Measurements from ENCODE around the gene PSMC3IP. TPM values are rescaled to one million over a fixed set of nuclear protein-coding genes. Genes with fewer than 3 reads are reported as not detected.

Gene PSMC3IP
- polyA plus RNA-seq, 1 donor (not counting 4 experiments of a cell fraction or from before 2014, with no cell fraction given) = 7.7 TPM

DNA sequence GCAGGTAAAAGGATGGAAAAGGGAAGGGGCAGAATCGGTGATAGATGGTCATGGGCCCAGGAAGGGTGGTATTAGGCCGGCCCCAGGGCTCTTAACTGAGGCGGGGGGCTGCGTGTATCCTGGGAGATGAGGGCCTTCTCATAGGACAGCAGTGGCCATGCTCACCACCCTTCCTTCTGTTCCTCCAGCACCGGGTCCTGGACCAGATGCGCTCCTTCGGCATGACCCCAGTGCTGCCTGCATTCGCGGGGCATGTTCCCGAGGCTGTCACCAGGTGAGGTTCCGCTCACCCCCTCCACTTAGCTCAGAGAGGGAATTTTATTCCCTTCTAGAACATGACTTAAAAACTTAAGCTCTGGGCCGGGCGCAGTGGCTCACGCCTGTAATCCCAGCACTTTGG, 39.0 kb downstream of the PSMC3IP start:
- H2AFZ ChIP-seq (ENCODE audit: control insufficient read depth, low read length) = no peak overlapping the region
- no peak overlapping the region for H3K27ac ChIP-seq (ENCODE audit: control insufficient read depth, insufficient read depth, low read length)
- no peak overlapping the region for H3K4me2 ChIP-seq (ENCODE audit: control insufficient read depth, extremely low read depth, insufficient read depth, low read depth, low read length)
- H3K9ac ChIP-seq (ENCODE audit: control insufficient read depth, extremely low read depth, insufficient read depth, low read length) = no peak overlapping the region
- H3K4me1 ChIP-seq (ENCODE audit: control insufficient read depth, extremely low read depth, insufficient read depth, low read length) = peaks cover 20% of the 10 kb centered on the region
- H3K27me3 ChIP-seq (ENCODE audit: control insufficient read depth, extremely low read depth, insufficient read depth, low read length) = no peaks in the 10 kb centered on the region
- no peak for TF ChIP-seq EZH2 (IDR thresholded peaks at IDR 0.05; ENCODE audit: low read length)
- TF ChIP-seq, protein P1, sequence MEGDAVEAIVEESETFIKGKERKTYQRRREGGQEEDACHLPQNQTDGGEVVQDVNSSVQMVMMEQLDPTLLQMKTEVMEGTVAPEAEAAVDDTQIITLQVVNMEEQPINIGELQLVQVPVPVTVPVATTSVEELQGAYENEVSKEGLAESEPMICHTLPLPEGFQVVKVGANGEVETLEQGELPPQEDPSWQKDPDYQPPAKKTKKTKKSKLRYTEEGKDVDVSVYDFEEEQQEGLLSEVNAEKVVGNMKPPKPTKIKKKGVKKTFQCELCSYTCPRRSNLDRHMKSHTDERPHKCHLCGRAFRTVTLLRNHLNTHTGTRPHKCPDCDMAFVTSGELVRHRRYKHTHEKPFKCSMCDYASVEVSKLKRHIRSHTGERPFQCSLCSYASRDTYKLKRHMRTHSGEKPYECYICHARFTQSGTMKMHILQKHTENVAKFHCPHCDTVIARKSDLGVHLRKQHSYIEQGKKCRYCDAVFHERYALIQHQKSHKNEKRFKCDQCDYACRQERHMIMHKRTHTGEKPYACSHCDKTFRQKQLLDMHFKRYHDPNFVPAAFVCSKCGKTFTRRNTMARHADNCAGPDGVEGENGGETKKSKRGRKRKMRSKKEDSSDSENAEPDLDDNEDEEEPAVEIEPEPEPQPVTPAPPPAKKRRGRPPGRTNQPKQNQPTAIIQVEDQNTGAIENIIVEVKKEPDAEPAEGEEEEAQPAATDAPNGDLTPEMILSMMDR (optimal IDR thresholded peaks at IDR 0.05 in 1 of 3, IDR thresholded peaks at IDR 0.05 in 1 of 3, conservative IDR thresholded peaks at IDR 0.05 in 1 of 3; ENCODE audit: extremely low read depth in 1 of 3, insufficient read depth in 2 of 3, low read length in 3 of 3) = no peak
- peaks cover 5% of the 10 kb centered on the region for H3K79me2 ChIP-seq (ENCODE audit: control insufficient read depth, insufficient read depth, low read length)
- H4K20me1 ChIP-seq (ENCODE audit: control insufficient read depth, extremely low read depth, insufficient read depth, low read length) = no peaks in the 10 kb centered on the region
- H3K9me3 ChIP-seq (ENCODE audit: control insufficient read depth, low read depth, low read length) = no peaks in the 10 kb centered on the region
- FAIRE-seq = no peak
- DNase-seq (ENCODE audit: low read depth, low spot score) = no peak
- no peak overlapping the region for H3K4me3 ChIP-seq (ENCODE audit: control insufficient read depth in 2 of 3, extremely low read depth in 1 of 3, insufficient read depth in 2 of 3, low read depth in 1 of 3, low read length in 3 of 3)
- H3K9me1 ChIP-seq (ENCODE audit: control insufficient read depth, extremely low read depth, insufficient read depth, low read length) = no peaks in the 10 kb centered on the region
- H3K36me3 ChIP-seq (ENCODE audit: control insufficient read depth in 2 of 2, extremely low read depth in 1 of 2, insufficient read depth in 2 of 2, low read length in 2 of 2) = peaks cover 2 to 8% of the 10 kb centered on the region in 2 experiments
- dilution Hi-C loops (cut with MboI; ENCODE audit: extremely low pct_ligation_motif_present, low sequenced_read_pairs) = no loop called here

DNA sequence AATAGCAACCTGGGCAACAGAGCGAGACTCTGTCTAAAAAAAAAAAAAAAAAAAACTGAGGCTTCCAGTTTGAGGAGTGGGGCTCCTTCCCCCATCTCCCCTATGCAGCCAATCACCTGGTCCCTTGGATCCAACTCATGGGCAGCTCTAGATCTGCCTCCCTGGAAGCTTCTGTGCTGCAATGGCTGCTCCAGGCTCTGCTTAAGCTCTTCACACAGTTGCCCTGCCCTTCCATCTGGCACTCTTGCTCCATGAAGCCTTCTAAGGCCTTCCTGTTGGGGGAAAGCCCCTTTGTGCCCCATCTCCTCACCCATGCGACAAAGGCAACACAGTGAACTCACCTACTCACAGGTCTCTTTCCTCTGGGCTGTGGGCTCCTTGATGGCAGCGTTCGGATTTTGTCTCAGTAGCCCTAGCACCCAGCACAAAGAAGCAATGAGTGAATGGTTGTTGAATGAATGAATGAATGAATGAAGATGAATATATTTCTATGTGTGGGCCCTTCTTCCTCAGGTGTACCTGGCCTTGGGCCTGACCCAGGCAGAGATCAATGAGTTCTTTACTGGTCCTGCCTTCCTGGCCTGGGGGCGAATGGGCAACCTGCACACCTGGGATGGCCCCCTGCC, 39.6 kb downstream of the PSMC3IP start:
- no peak overlapping the region for H3K4me3 ChIP-seq (ENCODE audit: control insufficient read depth in 2 of 3, extremely low read depth in 1 of 3, insufficient read depth in 2 of 3, low read depth in 1 of 3, low read length in 3 of 3)
- no peaks in the 10 kb centered on the region for H3K9me1 ChIP-seq (ENCODE audit: control insufficient read depth, extremely low read depth, insufficient read depth, low read length)
- peaks cover 20% of the 10 kb centered on the region for H3K4me1 ChIP-seq (ENCODE audit: control insufficient read depth, extremely low read depth, insufficient read depth, low read length)
- no peak overlapping the region for H3K27ac ChIP-seq (ENCODE audit: control insufficient read depth, insufficient read depth, low read length)
- DNase-seq (ENCODE audit: low read depth, low spot score) (no peak), FAIRE-seq (no peak)
- peaks cover 0 to 8% of the 10 kb centered on the region in 2 experiments for H3K36me3 ChIP-seq (ENCODE audit: control insufficient read depth in 2 of 2, extremely low read depth in 1 of 2, insufficient read depth in 2 of 2, low read length in 2 of 2)
- no peak overlapping the region for H3K9ac ChIP-seq (ENCODE audit: control insufficient read depth, extremely low read depth, insufficient read depth, low read length)
- no peaks in the 10 kb centered on the region for H3K27me3 ChIP-seq (ENCODE audit: control insufficient read depth, extremely low read depth, insufficient read depth, low read length)
- H3K9me3 ChIP-seq (ENCODE audit: control insufficient read depth, low read depth, low read length) = no peaks in the 10 kb centered on the region
- TF ChIP-seq EZH2 (IDR thresholded peaks at IDR 0.05; ENCODE audit: low read length) = no peak
- TF ChIP-seq, protein P1 (optimal IDR thresholded peaks at IDR 0.05 in 1 of 3, IDR thresholded peaks at IDR 0.05 in 1 of 3, conservative IDR thresholded peaks at IDR 0.05 in 1 of 3; ENCODE audit: extremely low read depth in 1 of 3, insufficient read depth in 2 of 3, low read length in 3 of 3) = no peak
- H3K4me2 ChIP-seq (ENCODE audit: control insufficient read depth, extremely low read depth, insufficient read depth, low read depth, low read length) = no peak overlapping the region
- no peak overlapping the region for H2AFZ ChIP-seq (ENCODE audit: control insufficient read depth, low read length)
- dilution Hi-C loops (cut with MboI; ENCODE audit: extremely low pct_ligation_motif_present, low sequenced_read_pairs) = no loop called here
- H3K79me2 ChIP-seq (ENCODE audit: control insufficient read depth, insufficient read depth, low read length) = peaks cover 5% of the 10 kb centered on the region
- H4K20me1 ChIP-seq (ENCODE audit: control insufficient read depth, extremely low read depth, insufficient read depth, low read length) = no peaks in the 10 kb centered on the region
